Mesenchymal stem cell (in vitro differentiated cells and primary cell): ENCODE results near the gene SH2D4B.

ENCODE experiments used
- DNase-seq: peaks from one replicate; pipeline ENCODE4 v3.0.0-alpha.2; 2013
- H2AFZ ChIP-seq: one replicate; pipeline ENCODE4 v1.6.1; 2013; ENCODE audit warnings: low read depth, mild to moderate bottlenecking, control low read depth, inconsistent platforms, low read length, moderate library complexity
- H2AK5ac ChIP-seq: 2 replicates; pipeline ENCODE4 v1.6.1; 2013; ENCODE audit warnings: low read length, moderate library complexity, mild to moderate bottlenecking, inconsistent platforms; ENCODE audit not compliant: severe bottlenecking
- H2BK120ac ChIP-seq: one replicate; pipeline ENCODE4 v1.6.1; 2013; ENCODE audit warnings: low read depth, mild to moderate bottlenecking, inconsistent platforms, low read length, moderate library complexity
- H2BK12ac ChIP-seq, 2 experiments: one replicate each; pipeline ENCODE4 v1.6.1; 2013; ENCODE audit warnings: inconsistent platforms in 2 of 2, low read length in 2 of 2, mild to moderate bottlenecking in 2 of 2, moderate library complexity in 2 of 2, control low read depth in 1 of 2
- H2BK15ac ChIP-seq: one replicate; pipeline ENCODE4 v1.6.1; 2013; ENCODE audit warnings: mild to moderate bottlenecking, low read depth, inconsistent platforms; ENCODE audit not compliant: poor library complexity, severe bottlenecking
- H2BK5ac ChIP-seq: 2 replicates; pipeline ENCODE4 v1.6.1; 2013; ENCODE audit warnings: low read depth, mild to moderate bottlenecking, low read length, control low read depth, inconsistent platforms; ENCODE audit not compliant: poor library complexity, severe bottlenecking
- H3K14ac ChIP-seq, 2 experiments: one replicate each; pipeline ENCODE4 v1.6.1; 2013; ENCODE audit warnings: inconsistent platforms in 2 of 2, low read length in 2 of 2, control low read depth in 1 of 2, mild to moderate bottlenecking in 1 of 2, moderate library complexity in 1 of 2
- H3K18ac ChIP-seq, 2 experiments: one replicate each; pipeline ENCODE4 v1.6.1; 2013; ENCODE audit warnings: inconsistent platforms in 2 of 2, low read length in 2 of 2, control low read depth in 1 of 2, low read depth in 1 of 2, mild to moderate bottlenecking in 1 of 2
- H3K23ac ChIP-seq, 2 experiments: one replicate each; pipeline ENCODE4 v1.6.1; 2013; ENCODE audit warnings: inconsistent platforms in 2 of 2, low read length in 2 of 2, mild to moderate bottlenecking in 2 of 2, moderate library complexity in 2 of 2, control low read depth in 1 of 2
- H3K27ac ChIP-seq: 2 replicates; pipeline ENCODE4 v1.5.1; 2013; ENCODE audit warnings: mild to moderate bottlenecking, moderate library complexity, low read length, control low read depth, inconsistent platforms; ENCODE audit not compliant: poor library complexity, severe bottlenecking
- H3K27me3 ChIP-seq, 2 experiments: 2 replicates each; pipeline versions ENCODE4 v1.6.1 to v1.7.0; 2013; ENCODE audit warnings: low read length in 2 of 2, mild to moderate bottlenecking in 2 of 2, moderate library complexity in 2 of 2, control low read depth in 1 of 2, inconsistent platforms in 1 of 2; ENCODE audit not compliant: control insufficient read depth in 1 of 2, insufficient read depth in 1 of 2
- H3K36me3 ChIP-seq, 2 experiments: 2 replicates each; pipeline versions ENCODE4 v1.6.1 to v1.7.0; 2013; ENCODE audit warnings: low read length in 2 of 2, control low read depth in 1 of 2, inconsistent platforms in 1 of 2, low read depth in 1 of 2, mild to moderate bottlenecking in 1 of 2; ENCODE audit not compliant: insufficient read depth in 2 of 2, control insufficient read depth in 1 of 2
- H3K4ac ChIP-seq, 2 experiments: one replicate each; pipeline ENCODE4 v1.6.1; 2013; ENCODE audit warnings: inconsistent platforms in 2 of 2, low read length in 2 of 2, mild to moderate bottlenecking in 2 of 2, moderate library complexity in 2 of 2, control low read depth in 1 of 2, low read depth in 1 of 2
- H3K4me1 ChIP-seq: 2 replicates; pipeline ENCODE4 v1.6.1; 2013; ENCODE audit warnings: low read depth, low read length, control low read depth; ENCODE audit not compliant: control insufficient read depth, insufficient read depth
- H3K4me2 ChIP-seq: 2 replicates; pipeline ENCODE4 v1.6.1; 2013; ENCODE audit warnings: low read length, mild to moderate bottlenecking, inconsistent platforms; ENCODE audit not compliant: poor library complexity, severe bottlenecking
- H3K4me3 ChIP-seq, 2 experiments: 2 replicates each; pipeline versions ENCODE4 v1.5.1 to v1.7.0; 2013; ENCODE audit warnings: low read length in 2 of 2, mild to moderate bottlenecking in 2 of 2, control low read depth in 1 of 2, low read depth in 1 of 2; ENCODE audit not compliant: insufficient read depth in 1 of 2
- H3K79me1 ChIP-seq: replicated peaks from 2 replicates; pipeline ENCODE4 v1.6.1; 2013; ENCODE audit warnings: mild to moderate bottlenecking, control low read depth, low read length, inconsistent platforms; ENCODE audit not compliant: poor library complexity, severe bottlenecking
- H3K9ac ChIP-seq: 2 replicates; pipeline ENCODE4 v1.7.0; 2013; ENCODE audit warnings: mild to moderate bottlenecking, low read length, moderate library complexity
- H3K9me3 ChIP-seq: 2 replicates; pipeline ENCODE4 v1.7.0; 2013; ENCODE audit warnings: mild to moderate bottlenecking, low read length; ENCODE audit not compliant: control insufficient read depth
- H4K8ac ChIP-seq: one replicate; pipeline ENCODE4 v1.6.1; 2013; ENCODE audit warnings: inconsistent platforms, mild to moderate bottlenecking, low read length, moderate library complexity
- H4K91ac ChIP-seq: one replicate; pipeline ENCODE4 v1.6.1; 2013; ENCODE audit warnings: mild to moderate bottlenecking, low read length, inconsistent platforms
- WGBS: methylation state at CpG from one replicate; pipeline ENCODE4 v1.1.7; 2013; ENCODE audit warnings: mixed read lengths; 5-methylcytosine and 5-hydroxymethylcytosine counted together

Gene SH2D4B

DNA sequence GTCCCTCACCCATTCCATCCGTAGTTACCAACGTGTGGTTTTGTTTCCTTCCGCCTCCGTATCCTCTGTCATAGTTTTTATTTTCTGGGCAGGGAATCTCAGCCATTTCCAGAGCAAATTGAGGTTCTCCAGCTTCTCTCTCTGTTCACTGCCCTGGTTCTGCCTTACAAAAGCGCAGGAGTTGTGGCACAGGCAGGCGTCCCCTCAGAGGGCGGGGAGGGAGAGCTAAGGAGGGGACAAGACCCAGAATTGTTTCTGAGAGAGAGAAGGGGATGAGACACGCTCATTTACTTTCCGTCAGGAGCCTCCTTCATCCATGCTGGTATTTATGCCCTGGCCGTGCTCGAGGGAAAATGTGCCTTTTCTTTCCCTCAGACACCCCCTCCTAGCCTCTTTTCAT, 71.0 kb downstream of the SH2D4B start:
- Histone ChIP-seq H3K18ac (no peak overlapping the region), H3K9ac (no peak overlapping the region), H2BK5ac (no peak overlapping the region), H4K8ac (no peak overlapping the region), H3K36me3 (no peaks in the 10 kb centered on the region), H3K27ac (no peak overlapping the region), H2AFZ (no peak overlapping the region), H3K23ac (no peak overlapping the region), H3K9me3 (no peaks in the 10 kb centered on the region), H3K4me2 (no peak overlapping the region), H2AK5ac (no peak overlapping the region), H2BK120ac (no peak overlapping the region), H4K91ac (no peak overlapping the region), H3K14ac (no peak overlapping the region), H3K4me1 (peaks cover 3% of the 10 kb centered on the region), H2BK15ac (no peak overlapping the region), H3K79me1 (no peaks in the 10 kb centered on the region), H3K4ac (no peak overlapping the region), H3K4me3 (no peak overlapping the region), H3K27me3 (peaks cover 4 to 9% of the 10 kb centered on the region in 2 experiments), H2BK12ac (no peak overlapping the region)
- 74% methylated on average over 8 of the region's 11 CpGs for WGBS
- DNase-seq, result no peak

DNA sequence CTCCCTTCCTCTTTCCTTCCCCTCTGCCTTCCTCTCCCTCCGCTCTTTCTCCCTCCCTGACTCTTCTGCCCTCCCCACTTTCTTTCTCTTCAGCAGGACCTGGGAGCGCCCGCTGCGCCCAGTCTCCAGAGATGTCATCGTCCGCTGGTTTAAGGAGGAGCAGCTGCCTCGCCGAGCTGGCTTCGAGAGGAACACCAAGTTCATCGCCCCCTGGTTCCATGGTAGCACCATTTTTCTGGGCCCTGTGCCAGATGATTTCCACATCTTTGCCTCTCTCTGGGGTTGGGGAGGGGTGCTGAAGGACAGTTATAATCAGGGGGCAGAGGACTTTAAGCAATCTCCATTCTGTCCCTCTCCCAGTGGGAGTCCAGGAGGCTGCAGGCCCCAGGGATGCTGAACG, 71.6 kb downstream of the SH2D4B start:
- Histone ChIP-seq H3K4me2 (no peak overlapping the region), H3K23ac (no peak overlapping the region), H2BK12ac (no peak overlapping the region), H3K4ac (no peak overlapping the region), H2BK15ac (no peak overlapping the region), H4K8ac (no peak overlapping the region), H3K9me3 (no peaks in the 10 kb centered on the region), H3K27me3 (peaks cover 4 to 9% of the 10 kb centered on the region in 2 experiments), H2AFZ (no peak overlapping the region), H2AK5ac (no peak overlapping the region), H3K9ac (no peak overlapping the region), H3K36me3 (no peaks in the 10 kb centered on the region), H3K4me3 (no peak overlapping the region), H3K27ac (no peak overlapping the region), H3K14ac (no peak overlapping the region), H3K79me1 (no peaks in the 10 kb centered on the region), H2BK120ac (no peak overlapping the region), H4K91ac (no peak overlapping the region), H3K18ac (no peak overlapping the region), H3K4me1 (peaks cover 3% of the 10 kb centered on the region), H2BK5ac (no peak overlapping the region)
- no peak for DNase-seq
- WGBS, result 97% methylated on average over 11 of the region's 11 CpGs

DNA sequence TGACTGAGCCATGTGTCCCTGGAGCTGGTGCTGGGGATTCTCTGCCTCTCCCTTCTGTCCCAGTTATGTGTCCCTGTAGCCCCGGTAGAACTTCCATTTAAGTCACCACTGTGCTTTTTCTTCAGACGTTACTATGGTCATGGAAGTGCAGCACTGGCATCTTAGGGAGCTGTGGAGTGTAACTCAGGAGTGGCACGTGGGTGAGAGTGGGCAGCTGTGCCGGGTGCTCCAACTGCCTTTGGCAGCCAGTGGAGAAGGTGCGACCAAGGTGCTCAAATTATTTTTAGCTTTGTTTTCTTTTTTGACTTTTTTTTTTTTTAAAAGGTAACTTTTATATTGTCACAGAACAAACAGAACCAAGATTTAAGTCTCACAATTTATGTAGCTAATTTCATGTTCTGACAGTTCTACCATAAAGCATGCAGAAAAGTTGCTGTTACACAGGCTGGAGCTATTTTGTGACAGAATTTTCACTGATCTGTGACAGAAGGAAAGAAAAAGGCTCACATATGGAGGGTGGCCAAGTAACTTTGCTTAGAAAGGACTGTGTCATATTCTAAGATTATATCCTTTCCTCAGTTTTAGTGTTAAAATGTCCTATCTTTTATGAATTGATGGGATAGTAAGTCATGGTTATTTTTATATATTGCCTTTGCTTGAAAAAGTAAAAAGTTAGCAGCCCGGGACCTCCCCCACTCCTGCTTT, 73.9 kb downstream of the SH2D4B start:
- no peak overlapping the region for H3K14ac ChIP-seq
- H3K4me3 ChIP-seq, result no peak overlapping the region
- H3K9ac ChIP-seq, result no peak overlapping the region
- no peak overlapping the region for H2AFZ ChIP-seq
- no peak overlapping the region for H3K23ac ChIP-seq
- H3K27me3 ChIP-seq, result peaks cover 4 to 9% of the 10 kb centered on the region in 2 experiments
- H4K91ac ChIP-seq, result no peak overlapping the region
- H2BK120ac ChIP-seq, result no peak overlapping the region
- no peak overlapping the region for H3K4me2 ChIP-seq
- H4K8ac ChIP-seq, result no peak overlapping the region
- WGBS, result 82% methylated on average over 5 of the region's 6 CpGs
- no peaks in the 10 kb centered on the region for H3K36me3 ChIP-seq
- no peak overlapping the region for H2BK15ac ChIP-seq
- H3K79me1 ChIP-seq, result no peaks in the 10 kb centered on the region
- no peak for DNase-seq
- peaks cover 3% of the 10 kb centered on the region for H3K4me1 ChIP-seq
- no peak overlapping the region for H3K4ac ChIP-seq
- H3K9me3 ChIP-seq, result no peaks in the 10 kb centered on the region
- no peak overlapping the region for H3K18ac ChIP-seq
- H2BK12ac ChIP-seq, result no peak overlapping the region
- H2BK5ac ChIP-seq, result no peak overlapping the region
- no peak overlapping the region for H3K27ac ChIP-seq
- H2AK5ac ChIP-seq, result no peak overlapping the region

DNA sequence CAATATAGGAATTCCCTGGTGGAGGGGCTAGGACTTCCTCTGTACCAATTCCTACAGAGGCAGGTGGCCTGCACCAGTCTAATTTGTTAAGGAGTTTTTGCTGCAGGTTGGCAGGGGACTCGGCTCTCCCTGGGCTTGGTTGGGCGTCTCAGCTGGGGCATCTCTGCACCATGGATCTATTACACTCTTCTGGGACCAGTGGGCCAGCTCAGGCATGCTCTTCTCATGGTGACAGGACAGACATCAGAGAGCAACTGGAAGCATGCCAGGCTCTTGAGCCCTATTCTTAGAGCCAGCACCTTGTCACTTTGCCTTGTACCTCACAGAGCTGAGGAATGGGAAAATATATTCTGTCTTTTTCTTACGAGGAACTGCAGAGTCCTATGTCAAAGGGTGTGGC, 74.6 kb downstream of the SH2D4B start:
- no peaks in the 10 kb centered on the region for H3K9me3 ChIP-seq
- no peak overlapping the region for H3K4me2 ChIP-seq
- no peak overlapping the region for H3K4ac ChIP-seq
- WGBS, result 62% methylated on average over 2 of the region's 3 CpGs
- no peak overlapping the region for H4K91ac ChIP-seq
- no peak for DNase-seq
- no peak overlapping the region for H3K18ac ChIP-seq
- H3K4me1 ChIP-seq, result peaks cover 3% of the 10 kb centered on the region
- H2AFZ ChIP-seq, result no peak overlapping the region
- no peak overlapping the region for H2BK15ac ChIP-seq
- no peak overlapping the region for H2BK12ac ChIP-seq
- H3K23ac ChIP-seq, result no peak overlapping the region
- H4K8ac ChIP-seq, result no peak overlapping the region
- H3K9ac ChIP-seq, result no peak overlapping the region
- H3K27ac ChIP-seq, result no peak overlapping the region
- H2BK120ac ChIP-seq, result no peak overlapping the region
- no peak overlapping the region for H3K14ac ChIP-seq
- H2BK5ac ChIP-seq, result no peak overlapping the region
- peaks cover 4 to 7% of the 10 kb centered on the region in 2 experiments for H3K27me3 ChIP-seq
- H3K36me3 ChIP-seq, result no peaks in the 10 kb centered on the region
- no peak overlapping the region for H3K4me3 ChIP-seq
- H3K79me1 ChIP-seq, result no peaks in the 10 kb centered on the region
- no peak overlapping the region for H2AK5ac ChIP-seq
